Umbilical cord (tissue), 2 donors: Measurements from ENCODE around the gene SYNM. TPM values are rescaled to one million over a fixed set of nuclear protein-coding genes. Genes with fewer than 3 reads are reported as not detected.
"Not testable (repeated sequence)": the region's sequence is repeated elsewhere in the genome, so short reads cannot be mapped to it uniquely, and the experiment has no call there.

Experiments used
- DNase-seq: peaks from one replicate; pipeline ENCODE4 v3.0.0-alpha.2; 2015; ENCODE audit warnings: low spot score
- total RNA-seq: library from RNA; depleted of rRNA; stranded (reverse); fragments of >200 nt; gene quantifications from one replicate; pipeline ENCODE4 v1.2.3, GENCODE V29; 2014; ENCODE audit warnings: low replicate concordance; ENCODE audit not compliant: insufficient read depth

Gene SYNM, protein sequence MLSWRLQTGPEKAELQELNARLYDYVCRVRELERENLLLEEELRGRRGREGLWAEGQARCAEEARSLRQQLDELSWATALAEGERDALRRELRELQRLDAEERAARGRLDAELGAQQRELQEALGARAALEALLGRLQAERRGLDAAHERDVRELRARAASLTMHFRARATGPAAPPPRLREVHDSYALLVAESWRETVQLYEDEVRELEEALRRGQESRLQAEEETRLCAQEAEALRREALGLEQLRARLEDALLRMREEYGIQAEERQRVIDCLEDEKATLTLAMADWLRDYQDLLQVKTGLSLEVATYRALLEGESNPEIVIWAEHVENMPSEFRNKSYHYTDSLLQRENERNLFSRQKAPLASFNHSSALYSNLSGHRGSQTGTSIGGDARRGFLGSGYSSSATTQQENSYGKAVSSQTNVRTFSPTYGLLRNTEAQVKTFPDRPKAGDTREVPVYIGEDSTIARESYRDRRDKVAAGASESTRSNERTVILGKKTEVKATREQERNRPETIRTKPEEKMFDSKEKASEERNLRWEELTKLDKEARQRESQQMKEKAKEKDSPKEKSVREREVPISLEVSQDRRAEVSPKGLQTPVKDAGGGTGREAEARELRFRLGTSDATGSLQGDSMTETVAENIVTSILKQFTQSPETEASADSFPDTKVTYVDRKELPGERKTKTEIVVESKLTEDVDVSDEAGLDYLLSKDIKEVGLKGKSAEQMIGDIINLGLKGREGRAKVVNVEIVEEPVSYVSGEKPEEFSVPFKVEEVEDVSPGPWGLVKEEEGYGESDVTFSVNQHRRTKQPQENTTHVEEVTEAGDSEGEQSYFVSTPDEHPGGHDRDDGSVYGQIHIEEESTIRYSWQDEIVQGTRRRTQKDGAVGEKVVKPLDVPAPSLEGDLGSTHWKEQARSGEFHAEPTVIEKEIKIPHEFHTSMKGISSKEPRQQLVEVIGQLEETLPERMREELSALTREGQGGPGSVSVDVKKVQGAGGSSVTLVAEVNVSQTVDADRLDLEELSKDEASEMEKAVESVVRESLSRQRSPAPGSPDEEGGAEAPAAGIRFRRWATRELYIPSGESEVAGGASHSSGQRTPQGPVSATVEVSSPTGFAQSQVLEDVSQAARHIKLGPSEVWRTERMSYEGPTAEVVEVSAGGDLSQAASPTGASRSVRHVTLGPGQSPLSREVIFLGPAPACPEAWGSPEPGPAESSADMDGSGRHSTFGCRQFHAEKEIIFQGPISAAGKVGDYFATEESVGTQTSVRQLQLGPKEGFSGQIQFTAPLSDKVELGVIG (N-terminal part only)
- 230 TPM for total RNA-seq

DNA sequence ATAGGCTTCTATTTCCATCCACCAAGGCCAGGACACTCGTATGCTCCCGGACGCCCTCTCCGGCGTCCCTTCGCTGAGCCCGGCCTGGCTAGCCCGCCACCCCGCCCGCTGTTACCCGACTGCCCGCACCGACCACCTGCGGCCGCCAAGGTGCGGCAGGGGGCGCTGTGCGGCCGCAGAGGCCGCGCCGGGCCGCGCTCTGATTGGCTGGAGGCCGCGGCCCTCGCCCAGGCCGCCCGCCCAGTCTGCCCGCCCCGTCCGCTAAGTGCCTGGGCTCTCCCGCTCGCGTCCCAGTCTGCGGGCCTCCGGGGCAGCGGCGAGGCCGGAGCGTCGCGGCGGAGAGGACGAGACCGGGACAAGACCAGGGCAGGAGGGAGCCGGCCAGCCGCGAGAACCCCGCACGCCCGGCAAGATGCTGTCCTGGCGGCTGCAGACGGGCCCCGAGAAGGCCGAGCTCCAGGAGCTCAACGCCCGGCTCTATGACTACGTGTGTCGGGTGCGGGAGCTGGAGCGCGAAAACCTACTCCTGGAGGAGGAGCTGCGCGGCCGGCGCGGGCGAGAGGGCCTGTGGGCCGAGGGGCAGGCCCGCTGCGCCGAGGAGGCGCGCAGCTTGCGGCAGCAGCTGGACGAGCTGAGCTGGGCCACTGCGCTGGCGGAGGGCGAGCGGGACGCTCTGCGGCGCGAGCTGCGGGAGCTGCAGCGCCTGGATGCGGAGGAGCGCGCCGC lies at the start of gene SYNM:
SYNM (plus strand) TSS at position 293 of the 726 bp plus-strand sequence; CDS start at position 413, 120 bp downstream.
- peak; percentile 72 for DNase-seq

DNA sequence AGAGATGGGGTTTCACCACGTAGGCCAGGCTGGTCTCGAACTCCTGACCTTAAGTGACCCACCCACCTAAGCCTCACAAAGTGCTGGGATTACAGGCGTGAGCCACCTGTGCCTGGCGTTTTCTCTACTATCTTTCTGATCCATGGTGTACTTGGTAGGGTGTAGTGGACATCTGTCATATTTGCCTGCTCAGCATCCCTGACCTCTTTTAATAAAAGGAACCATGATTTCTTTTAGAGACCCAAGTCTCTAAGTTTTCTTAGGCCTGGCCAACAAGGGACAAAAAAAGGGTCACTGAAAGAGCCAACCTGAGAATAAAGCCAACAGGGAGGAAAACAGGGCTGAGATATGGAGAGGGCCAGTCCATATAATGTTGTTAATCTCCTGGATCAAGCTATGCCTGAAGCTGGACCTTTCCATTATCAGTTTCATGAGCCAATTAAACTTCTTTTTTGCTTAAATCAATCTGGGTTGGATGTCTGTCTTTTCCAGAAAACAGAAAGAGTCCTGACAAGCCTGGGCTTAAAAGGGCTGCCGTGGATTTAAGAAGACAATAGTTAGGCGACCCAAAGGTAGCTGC lies 49.2 kb upstream of the SYNM start:
- no peak for DNase-seq

- no peak for DNase-seq
These were observed 47.9 kb upstream of the SYNM start for GRCh38 chr15:99057020-99057419.

DNA sequence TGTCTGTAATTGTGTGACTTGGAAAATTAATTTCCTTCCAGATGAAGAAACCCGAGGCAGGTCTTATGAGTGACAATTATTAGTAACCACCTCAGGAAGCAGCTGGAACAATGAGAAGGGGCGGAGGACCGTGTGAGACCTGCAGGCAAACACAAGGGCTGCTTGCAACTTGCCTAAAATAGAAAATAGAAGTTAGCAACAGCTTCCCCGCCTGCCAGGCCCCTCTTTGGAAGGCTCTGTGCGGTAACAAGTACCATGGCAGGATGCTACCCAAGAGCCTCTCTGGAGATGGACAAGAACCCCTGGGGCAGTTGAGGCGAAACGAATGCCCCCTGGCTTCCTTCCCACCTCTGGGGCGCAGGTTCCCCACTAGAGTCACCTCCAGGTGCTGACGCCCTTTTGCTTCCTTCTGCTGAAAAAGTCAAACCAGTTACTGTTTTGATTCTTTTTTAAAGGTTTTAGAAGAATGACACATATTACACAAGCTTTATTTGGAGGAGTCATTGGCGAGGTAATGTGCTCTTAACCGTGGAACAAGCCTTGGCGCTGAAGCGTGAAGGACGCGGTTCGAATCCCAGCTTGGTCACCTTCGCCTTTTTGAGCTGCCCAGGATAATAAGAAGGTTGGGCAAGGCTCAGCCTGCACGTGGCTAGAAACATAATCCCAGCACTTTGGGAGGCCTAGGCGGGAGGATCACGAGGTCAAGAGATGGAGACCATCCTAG lies 47.0 kb upstream of the SYNM start:
- DNase-seq, result no peak

GRCh38 chr15:99058421-99058870 lies 46.4 kb upstream of the SYNM start:
- DNase-seq, result no peak

GRCh38 chr15:99059010-99059981 lies 45.6 kb upstream of the SYNM start:
- DNase-seq, result peak; percentile 94

DNA sequence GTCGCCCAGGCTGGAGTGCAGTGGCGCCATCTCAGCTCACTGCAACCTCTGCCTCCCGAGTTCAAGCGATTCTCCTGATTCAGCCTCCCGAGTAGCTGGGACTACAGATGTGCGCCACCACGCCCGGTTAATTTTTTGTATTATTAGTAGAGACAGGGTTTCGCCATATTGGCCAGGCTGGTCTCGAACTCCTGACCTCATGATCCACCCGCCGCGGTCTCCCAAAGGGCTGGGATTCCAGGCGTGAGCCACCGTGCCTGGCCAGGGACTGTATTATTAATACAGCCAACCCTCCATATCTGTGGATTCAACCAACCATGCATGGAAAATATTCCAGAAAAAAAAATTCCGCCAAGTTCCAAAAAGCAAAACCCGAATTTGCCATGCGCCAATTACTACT lies 44.7 kb upstream of the SYNM start:
- not testable (repeated sequence) for DNase-seq

DNA sequence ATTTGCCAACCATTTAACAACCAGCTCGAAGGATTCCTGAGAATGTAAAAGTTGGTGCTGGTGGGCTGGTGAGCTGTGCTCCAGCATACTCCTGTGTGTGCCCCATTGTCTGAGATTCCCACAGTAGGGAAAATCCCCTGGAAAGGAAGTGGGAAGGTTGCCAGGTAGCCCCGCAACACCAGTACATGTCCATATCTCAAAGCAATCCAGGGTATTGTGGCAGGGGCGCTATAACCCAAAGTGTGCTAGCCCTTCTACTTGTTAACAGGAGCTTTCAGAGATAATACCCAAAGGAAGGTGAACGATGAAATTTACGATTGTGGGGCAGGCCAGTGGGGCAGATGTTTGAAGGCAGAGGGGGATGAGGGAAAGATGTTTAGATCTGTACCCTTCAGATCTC lies 42.7 kb upstream of the SYNM start:
- no peak for DNase-seq

DNA sequence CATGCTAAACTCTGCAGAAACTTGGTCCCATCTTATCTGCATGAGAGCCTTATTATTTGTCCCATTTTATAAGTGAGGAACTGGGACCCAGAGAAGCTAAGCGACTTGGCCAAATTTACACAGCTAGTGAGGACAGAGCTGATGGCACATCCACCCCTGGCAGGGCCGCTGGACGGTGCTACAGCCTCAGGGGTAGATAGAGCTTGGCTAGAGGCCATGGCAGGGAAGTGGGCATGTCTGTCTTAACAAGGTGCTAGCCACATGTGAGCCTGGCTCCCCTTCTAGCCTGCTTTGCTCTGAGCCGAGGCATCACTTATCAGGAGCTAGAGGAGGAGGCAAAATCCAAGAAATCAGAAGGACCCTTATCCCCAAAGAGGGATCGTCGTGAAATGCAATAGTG lies 36.7 kb upstream of the SYNM start:
- DNase-seq, result no peak

DNA sequence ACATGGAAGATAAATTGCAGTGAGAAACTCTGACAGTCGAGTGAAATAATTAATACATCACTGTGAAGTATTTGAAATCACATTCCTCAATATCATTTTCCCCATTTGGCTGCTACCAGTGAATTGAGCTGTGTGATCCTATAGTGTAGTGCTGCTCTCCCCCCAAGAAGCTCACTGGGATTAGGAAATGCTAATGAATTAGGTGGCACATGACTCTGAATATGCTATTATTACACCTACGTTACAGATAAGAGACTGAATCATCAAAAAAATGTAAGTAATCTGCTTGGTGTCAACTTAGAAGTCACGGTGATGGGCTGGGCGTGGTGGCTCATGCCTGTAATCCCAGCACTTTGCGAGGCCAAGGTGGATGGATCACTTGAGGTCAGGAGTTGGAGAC lies 34.7 kb upstream of the SYNM start:
- no peak for DNase-seq

- DNase-seq, result no peak
These were observed 33.7 kb upstream of the SYNM start for GRCh38 chr15:99071091-99071680.

GRCh38 chr15:99073008-99073717 lies 31.7 kb upstream of the SYNM start:
- no peak for DNase-seq

DNA sequence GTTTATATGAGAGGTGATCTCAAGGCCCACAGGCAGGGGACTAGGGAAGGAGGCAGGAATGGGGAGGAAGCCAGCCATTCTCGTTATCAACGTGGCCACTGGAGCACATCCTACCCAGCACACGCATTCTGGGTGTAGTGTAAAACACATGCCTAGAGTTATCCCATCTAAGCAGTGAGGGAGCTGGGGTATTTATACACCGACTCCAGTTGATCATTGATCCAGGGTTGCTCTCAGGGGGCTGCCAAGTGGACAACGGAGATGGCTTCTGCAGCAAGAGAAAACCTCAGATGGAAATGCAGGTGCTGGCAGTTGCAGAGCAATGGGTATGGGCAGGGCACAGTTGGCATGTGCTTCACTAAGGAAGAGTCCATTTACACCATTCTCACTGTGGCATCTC lies 30.4 kb upstream of the SYNM start:
- DNase-seq, result no peak

- DNase-seq, result not testable (repeated sequence)
These were observed 29.7 kb upstream of the SYNM start for GRCh38 chr15:99075059-99075652.

- DNase-seq, result no peak
These were observed 28.8 kb upstream of the SYNM start for GRCh38 chr15:99076109-99076508.

GRCh38 chr15:99076555-99077308 lies 28.1 kb upstream of the SYNM start:
- peak; percentile 85 for DNase-seq
